ENCODE data around the gene ESYT3. TPM values are rescaled to one million over a fixed set of nuclear protein-coding genes. Genes with fewer than 3 reads are reported as not detected.

ESYT3 gene
- total RNA-seq, 2 experiments from 2014 or later: not detected

DNA sequence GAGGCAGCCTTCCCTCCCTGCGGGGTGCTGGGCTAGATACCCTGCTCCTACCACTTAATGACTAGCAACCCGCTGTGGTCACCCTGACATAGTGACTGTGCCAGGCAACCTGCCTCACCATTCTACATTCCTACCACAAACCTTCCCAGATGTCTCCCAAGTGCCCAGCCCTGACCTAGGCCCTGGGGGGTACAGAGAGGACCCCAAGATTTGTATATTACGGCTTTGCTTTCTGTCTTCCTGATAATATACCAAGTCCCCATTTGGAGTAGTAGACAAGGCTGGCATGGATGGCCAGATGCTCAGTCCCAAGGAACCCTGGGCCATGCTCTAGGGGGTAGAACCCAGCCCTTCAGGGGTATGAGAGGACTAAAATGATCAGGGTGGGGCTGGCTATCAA lies 31.0 kb downstream of the ESYT3 start:
- BruUV-seq (replicated peaks): no TSS peak
- no peaks in the 10 kb centered on the region for H3K36me3 ChIP-seq (ENCODE audit: insufficient read depth, low read length)
- ChIA-PET CTCF (ENCODE audit: unreplicated experiment) (interaction anchor here (1.3 kb wide), 1 partner anchor 14 kb away, joined by 4 read pairs; no protein-coding TSS in a partner anchor), POLR2A (no interaction called here)
- H3K4me2 ChIP-seq (ENCODE audit: low read length): no peak overlapping the region
- no peaks in the 10 kb centered on the region for H3K9me3 ChIP-seq (ENCODE audit: low read length)
- DNase-seq (ENCODE audit: low spot score): no peak
- no peak overlapping the region for H3K4me3 ChIP-seq (ENCODE audit: low read depth, low read length, poor library complexity, severe bottlenecking)
- no peaks in the 10 kb centered on the region for H3K9me2 ChIP-seq (ENCODE audit: insufficient read depth, low read length)
- no peaks in the 10 kb centered on the region for H4K20me1 ChIP-seq (ENCODE audit: insufficient read depth, low read length)
- H3K4me1 ChIP-seq (ENCODE audit: insufficient read depth, low read length, poor library complexity, severe bottlenecking): no peaks in the 10 kb centered on the region
- intact Hi-C loops (cut with micrococcal nuclease; ENCODE audit: unreplicated experiment): no loop called here
- no peak overlapping the region for H2AFZ ChIP-seq (ENCODE audit: low read length)
- TF ChIP-seq, protein P1, sequence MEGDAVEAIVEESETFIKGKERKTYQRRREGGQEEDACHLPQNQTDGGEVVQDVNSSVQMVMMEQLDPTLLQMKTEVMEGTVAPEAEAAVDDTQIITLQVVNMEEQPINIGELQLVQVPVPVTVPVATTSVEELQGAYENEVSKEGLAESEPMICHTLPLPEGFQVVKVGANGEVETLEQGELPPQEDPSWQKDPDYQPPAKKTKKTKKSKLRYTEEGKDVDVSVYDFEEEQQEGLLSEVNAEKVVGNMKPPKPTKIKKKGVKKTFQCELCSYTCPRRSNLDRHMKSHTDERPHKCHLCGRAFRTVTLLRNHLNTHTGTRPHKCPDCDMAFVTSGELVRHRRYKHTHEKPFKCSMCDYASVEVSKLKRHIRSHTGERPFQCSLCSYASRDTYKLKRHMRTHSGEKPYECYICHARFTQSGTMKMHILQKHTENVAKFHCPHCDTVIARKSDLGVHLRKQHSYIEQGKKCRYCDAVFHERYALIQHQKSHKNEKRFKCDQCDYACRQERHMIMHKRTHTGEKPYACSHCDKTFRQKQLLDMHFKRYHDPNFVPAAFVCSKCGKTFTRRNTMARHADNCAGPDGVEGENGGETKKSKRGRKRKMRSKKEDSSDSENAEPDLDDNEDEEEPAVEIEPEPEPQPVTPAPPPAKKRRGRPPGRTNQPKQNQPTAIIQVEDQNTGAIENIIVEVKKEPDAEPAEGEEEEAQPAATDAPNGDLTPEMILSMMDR (conservative IDR thresholded peaks at IDR 0.05; ENCODE audit: low read length): no peak
- TF ChIP-seq EZH2phosphoT487 (IDR thresholded peaks at IDR 0.05; ENCODE audit: borderline replicate concordance, low read depth, low read length): no peak
- H3K27ac ChIP-seq (ENCODE audit: low read depth, low read length, poor library complexity, severe bottlenecking): no peak overlapping the region
- no peaks in the 10 kb centered on the region for H3K79me2 ChIP-seq (ENCODE audit: insufficient read depth, low read depth, low read length)

DNA sequence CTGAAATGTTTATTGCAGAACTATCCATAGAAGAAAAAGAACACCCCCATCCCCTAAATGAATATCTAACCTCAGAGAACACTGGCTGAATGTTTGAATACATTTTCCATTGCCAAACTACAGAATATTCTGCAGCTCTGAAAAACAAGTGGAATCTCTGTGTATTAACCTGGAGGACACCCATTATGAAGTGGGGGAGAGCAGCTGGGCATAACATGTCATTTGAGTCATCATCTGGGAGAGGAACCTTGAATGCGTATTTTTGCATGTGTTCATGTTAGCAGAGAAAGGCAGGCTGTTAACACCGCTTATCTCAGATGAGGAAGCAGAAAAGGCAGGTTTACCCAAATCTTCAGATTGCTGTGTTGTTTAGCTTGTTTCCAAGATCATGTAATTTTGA lies 31.5 kb downstream of the ESYT3 start:
- no peak for TF ChIP-seq EZH2phosphoT487 (IDR thresholded peaks at IDR 0.05; ENCODE audit: borderline replicate concordance, low read depth, low read length)
- TF ChIP-seq, protein P1 (conservative IDR thresholded peaks at IDR 0.05; ENCODE audit: low read length): no peak
- Histone ChIP-seq H2AFZ (ENCODE audit: low read length) (no peak overlapping the region), H3K9me2 (ENCODE audit: insufficient read depth, low read length) (no peaks in the 10 kb centered on the region), H4K20me1 (ENCODE audit: insufficient read depth, low read length) (no peaks in the 10 kb centered on the region), H3K4me3 (ENCODE audit: low read depth, low read length, poor library complexity, severe bottlenecking) (no peak overlapping the region), H3K27ac (ENCODE audit: low read depth, low read length, poor library complexity, severe bottlenecking) (no peak overlapping the region), H3K9me3 (ENCODE audit: low read length) (no peaks in the 10 kb centered on the region), H3K4me1 (ENCODE audit: insufficient read depth, low read length, poor library complexity, severe bottlenecking) (no peaks in the 10 kb centered on the region), H3K79me2 (ENCODE audit: insufficient read depth, low read depth, low read length) (no peaks in the 10 kb centered on the region), H3K4me2 (ENCODE audit: low read length) (no peak overlapping the region), H3K36me3 (ENCODE audit: insufficient read depth, low read length) (no peaks in the 10 kb centered on the region)
- CTCF ChIA-PET (ENCODE audit: unreplicated experiment): interaction anchor here (1.3 kb wide), 1 partner anchor 13 kb away, joined by 4 read pairs; no protein-coding TSS in a partner anchor
- BruUV-seq (replicated peaks): no TSS peak
- intact Hi-C loops (cut with micrococcal nuclease; ENCODE audit: unreplicated experiment): no loop called here
- POLR2A ChIA-PET: interaction anchor here (0.6 to 0.7 kb wide), 2 partner anchors 137 to 217 kb away, joined by 3 to 4 read pairs; no protein-coding TSS in a partner anchor
- DNase-seq (ENCODE audit: low spot score): no peak

DNA sequence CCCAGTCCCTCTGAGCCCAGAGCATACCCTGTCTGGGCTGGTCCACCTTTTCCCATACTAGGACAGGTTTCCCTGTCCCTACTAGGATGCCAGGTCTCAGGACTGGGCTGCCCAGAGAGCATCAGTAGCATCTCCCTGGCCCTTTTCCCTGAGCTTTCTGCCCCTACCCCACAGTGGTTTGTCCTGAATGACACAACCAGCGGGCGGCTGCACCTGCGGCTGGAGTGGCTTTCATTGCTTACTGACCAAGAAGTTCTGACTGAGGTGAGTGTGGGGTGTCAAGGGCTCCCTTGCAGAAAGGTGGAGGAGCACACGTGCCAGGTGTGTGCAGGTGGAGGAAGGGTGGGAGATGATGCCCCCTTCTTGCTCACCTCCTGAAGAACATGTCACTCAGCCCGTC lies 33.5 kb downstream of the ESYT3 start:
- Histone ChIP-seq H3K4me1 (ENCODE audit: insufficient read depth, low read length, poor library complexity, severe bottlenecking) (no peaks in the 10 kb centered on the region), H3K4me3 (ENCODE audit: low read depth, low read length, poor library complexity, severe bottlenecking) (no peak overlapping the region), H3K9me3 (ENCODE audit: low read length) (no peaks in the 10 kb centered on the region), H4K20me1 (ENCODE audit: insufficient read depth, low read length) (no peaks in the 10 kb centered on the region), H3K36me3 (ENCODE audit: insufficient read depth, low read length) (no peaks in the 10 kb centered on the region), H2AFZ (ENCODE audit: low read length) (no peak overlapping the region), H3K4me2 (ENCODE audit: low read length) (no peak overlapping the region), H3K79me2 (ENCODE audit: insufficient read depth, low read depth, low read length) (no peaks in the 10 kb centered on the region), H3K27ac (ENCODE audit: low read depth, low read length, poor library complexity, severe bottlenecking) (no peak overlapping the region), H3K9me2 (ENCODE audit: insufficient read depth, low read length) (no peaks in the 10 kb centered on the region)
- BruUV-seq (replicated peaks): no TSS peak
- DNase-seq (ENCODE audit: low spot score): no peak
- ChIA-PET CTCF (ENCODE audit: unreplicated experiment) (no interaction called here), POLR2A (no interaction called here)
- TF ChIP-seq EZH2phosphoT487 (IDR thresholded peaks at IDR 0.05; ENCODE audit: borderline replicate concordance, low read depth, low read length): no peak
- TF ChIP-seq, protein P1 (conservative IDR thresholded peaks at IDR 0.05; ENCODE audit: low read length): no peak
- intact Hi-C loops (cut with micrococcal nuclease; ENCODE audit: unreplicated experiment): no loop called here

All from OCI-LY7 (cell line).